GM12865 (cell line): Measurements from ENCODE around the gene SUN2.

ENCODE experiments used
- DNase-seq: peaks from one replicate; pipeline ENCODE4 v3.0.0; 2010; ENCODE audit warnings: low read depth
- H3K4me3 ChIP-seq: 2 replicates; pipeline ENCODE4 v1.5.1; 2011; ENCODE audit warnings: mild to moderate bottlenecking, low read depth, low read length, control low read depth
- TF ChIP-seq, protein P1 (sequence below): IDR thresholded peaks from 2 replicates; pipeline ENCODE4 v1.5.1; 2011; ENCODE audit warnings: low read length, control low read depth, low read depth, inconsistent platforms; ENCODE audit not compliant: insufficient read depth; ENCODE audit errors: missing control alignments

SUN2 gene

DNA sequence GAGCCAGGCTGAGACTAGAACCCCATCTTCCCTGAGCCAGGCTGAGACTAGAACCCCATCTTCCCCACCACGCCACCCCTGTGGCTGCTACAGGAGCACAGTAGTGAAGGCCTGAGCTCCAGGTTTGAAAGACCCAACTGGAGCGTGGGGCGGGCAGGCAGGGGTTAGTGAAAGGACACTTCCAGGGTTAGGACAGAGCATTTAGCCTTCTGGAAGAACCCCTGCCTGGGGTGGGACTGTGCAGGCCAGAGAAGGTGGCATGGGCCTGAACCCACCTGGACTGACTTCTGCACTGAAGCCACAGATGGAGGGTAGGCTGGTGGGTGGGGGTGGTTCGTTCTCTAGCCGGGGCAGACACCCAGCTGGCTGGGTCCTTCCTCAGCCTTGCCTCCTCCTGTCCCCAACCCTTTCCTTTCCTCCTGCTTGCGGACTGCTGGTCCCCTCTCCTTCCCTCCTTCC, 24.1 kb downstream of the SUN2 start:
- no peak overlapping the region for H3K4me3 ChIP-seq
- no peak for DNase-seq
- TF ChIP-seq, protein P1, sequence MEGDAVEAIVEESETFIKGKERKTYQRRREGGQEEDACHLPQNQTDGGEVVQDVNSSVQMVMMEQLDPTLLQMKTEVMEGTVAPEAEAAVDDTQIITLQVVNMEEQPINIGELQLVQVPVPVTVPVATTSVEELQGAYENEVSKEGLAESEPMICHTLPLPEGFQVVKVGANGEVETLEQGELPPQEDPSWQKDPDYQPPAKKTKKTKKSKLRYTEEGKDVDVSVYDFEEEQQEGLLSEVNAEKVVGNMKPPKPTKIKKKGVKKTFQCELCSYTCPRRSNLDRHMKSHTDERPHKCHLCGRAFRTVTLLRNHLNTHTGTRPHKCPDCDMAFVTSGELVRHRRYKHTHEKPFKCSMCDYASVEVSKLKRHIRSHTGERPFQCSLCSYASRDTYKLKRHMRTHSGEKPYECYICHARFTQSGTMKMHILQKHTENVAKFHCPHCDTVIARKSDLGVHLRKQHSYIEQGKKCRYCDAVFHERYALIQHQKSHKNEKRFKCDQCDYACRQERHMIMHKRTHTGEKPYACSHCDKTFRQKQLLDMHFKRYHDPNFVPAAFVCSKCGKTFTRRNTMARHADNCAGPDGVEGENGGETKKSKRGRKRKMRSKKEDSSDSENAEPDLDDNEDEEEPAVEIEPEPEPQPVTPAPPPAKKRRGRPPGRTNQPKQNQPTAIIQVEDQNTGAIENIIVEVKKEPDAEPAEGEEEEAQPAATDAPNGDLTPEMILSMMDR, result no peak

DNA sequence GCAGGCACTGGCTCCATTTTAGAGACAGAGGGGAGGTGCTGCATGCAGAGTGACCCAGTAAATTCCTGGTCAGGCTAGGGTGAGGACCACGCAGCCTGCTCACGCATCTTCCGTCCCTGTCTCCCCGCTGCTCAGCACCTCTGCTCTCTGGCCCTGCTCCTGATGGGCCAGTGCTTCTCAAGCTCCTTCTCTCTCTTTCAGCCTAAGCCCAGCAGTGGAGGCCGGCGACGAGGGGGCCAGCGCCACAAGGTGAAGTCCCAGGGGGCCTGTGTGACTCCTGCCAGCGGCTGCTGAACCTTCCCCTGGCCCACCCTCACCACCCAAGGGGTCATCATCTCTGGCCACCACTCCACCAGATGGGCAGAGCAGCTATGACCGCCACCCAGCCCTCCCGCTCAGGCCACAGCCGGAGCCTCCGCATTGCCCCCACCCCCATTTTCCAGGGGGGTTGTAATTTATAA, 25.4 kb downstream of the SUN2 start:
- H3K4me3 ChIP-seq, result no peak overlapping the region
- no peak for DNase-seq
- TF ChIP-seq, protein P1, result no peak

DNA sequence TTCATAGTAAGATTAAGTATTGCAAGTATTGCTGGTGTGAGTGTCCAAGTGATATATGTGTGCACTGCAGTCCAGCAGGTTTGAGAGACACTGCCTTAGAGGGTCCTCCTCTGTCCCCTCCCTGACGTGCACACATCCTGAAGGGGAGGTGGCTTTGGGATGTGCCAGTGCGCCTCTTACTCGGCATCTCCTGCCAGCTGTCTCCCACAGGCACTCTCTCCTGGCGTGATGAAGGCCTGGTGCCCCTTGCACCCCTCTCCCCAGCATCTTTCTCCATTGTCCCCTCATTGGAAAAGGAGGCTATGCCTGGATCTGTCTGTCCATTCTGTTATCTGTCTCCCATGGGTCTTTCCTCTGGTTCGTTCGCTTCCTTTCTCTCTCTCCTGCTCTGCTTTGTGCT, 25.9 kb downstream of the SUN2 start:
- no peak for DNase-seq
- no peak overlapping the region for H3K4me3 ChIP-seq
- TF ChIP-seq, protein P1, result no peak

DNA sequence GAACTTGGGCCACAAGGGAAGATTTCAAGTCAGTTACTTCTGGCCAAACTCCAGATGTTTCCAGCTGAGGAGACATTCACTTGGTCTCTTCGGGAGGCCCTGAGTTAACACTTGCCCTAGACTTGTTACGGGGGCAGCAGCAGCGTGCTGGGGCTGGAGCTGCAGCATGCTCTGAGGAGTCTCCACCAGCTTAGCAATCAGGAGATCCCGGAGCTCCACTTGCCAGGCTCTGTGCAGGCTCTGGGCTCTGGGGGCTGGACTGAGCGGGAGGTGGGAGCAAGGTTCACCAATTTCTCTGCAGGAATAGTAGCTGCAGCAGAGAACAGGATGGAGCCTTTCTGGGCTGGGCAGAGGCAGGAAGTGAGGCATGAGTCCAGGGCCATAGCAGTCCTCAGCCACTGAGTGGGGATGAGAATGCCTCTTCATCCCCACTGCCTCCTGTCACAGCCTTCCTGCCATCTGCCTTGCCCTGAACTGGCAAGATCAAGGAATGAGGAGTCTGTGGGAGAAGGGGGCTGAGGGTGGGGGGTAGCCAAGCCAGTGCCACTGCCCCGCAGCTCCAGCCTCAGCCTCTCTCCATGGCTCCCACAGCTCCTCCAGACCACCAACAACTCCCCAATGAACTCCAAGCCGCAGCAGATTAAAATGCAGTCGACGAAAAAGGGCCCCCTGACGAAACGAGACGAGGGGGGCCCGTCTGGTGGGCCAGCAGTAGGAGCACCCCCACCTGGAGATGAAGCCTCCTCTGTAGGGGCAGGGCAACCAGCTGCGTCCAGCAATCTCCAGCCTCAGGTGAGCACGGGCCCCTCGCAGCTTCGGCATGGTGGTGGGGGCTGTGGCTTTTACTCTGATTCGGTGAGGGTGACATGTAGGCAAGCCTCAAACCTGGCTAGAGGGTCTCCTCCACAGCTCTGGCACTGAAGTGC, 26.7 kb downstream of the SUN2 start:
- TF ChIP-seq, protein P1, result no peak

DNA sequence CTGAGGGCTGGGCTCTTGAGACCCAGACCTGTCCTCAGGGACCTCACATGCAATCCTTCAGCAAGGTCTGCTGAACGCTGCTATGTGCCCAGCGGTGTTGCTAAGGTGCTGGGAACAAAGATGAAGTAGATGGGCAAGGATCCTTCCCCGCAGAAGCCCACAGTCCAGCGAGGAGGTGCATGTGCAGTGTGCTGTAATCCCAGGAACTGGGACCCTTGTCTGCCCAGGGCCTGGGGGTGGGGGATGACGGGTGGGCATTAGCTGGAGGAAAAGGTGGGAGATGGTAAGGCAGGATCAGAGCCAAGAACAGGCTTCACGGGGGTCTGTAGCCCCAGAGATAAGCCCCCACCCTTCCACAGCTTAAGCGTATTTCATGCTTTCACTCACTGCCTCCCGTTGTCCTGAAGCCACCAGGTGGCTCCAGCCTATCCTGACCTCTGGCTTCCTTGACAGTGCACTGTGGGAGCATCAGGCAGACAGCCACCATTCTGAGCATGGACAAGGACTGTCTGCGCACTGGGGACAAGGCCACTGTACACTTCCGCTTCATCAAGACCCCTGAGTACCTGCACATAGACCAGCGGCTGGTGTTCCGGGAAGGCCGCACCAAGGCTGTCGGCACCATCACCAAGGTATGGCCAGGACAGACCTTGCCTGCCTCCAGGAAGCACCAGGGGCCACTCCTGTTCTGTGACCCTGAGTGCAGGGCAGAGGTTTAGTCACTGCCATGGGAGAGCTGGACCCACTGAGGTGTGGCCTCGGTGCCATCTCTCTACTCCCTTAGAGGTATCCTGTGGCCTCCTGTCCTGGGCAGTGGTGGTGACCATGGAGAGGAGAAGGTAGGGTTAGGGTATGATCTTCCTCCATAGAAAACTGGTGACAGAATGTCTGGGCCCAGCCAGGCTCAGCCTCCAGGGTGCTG, 28.0 kb downstream of the SUN2 start:
- TF ChIP-seq, protein P1, result no peak
- no peak overlapping the region for H3K4me3 ChIP-seq
- no peak for DNase-seq

More for the DNA sequence above, 26.7 kb downstream of the SUN2 start:
- no peak overlapping the region for H3K4me3 ChIP-seq
- no peak for DNase-seq

DNA sequence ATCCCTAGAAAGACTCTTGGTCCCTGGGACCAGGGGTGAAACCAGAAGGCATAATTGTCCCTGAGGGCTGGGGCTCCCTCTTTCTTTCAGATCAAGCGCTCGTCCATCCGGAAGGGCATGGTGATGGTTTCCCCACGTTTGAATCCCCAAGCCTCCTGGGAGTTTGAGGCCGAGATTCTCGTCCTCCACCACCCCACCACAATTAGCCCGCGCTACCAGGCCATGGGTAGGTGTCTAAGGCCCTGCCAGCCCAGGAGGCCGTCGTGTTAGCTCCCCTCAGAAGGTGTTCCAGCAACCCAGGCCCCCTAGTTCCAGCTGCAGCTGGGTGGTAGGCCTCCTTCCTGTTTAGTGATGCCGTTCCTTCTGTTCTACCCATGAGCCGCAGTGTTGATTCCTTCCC, 28.7 kb downstream of the SUN2 start:
- TF ChIP-seq, protein P1, result no peak
- DNase-seq, result no peak
- no peak overlapping the region for H3K4me3 ChIP-seq
